ENCODE data around the gene ASIC5. TPM values are rescaled to one million over a fixed set of nuclear protein-coding genes. Genes with fewer than 3 reads are reported as not detected.
"Not testable (repeated sequence)": the region's sequence is repeated elsewhere in the genome, so short reads cannot be mapped to it uniquely, and the experiment has no call there.

Gene ASIC5
- total RNA-seq, 4 donors from 2014 or later, result not detected

- H3K27me3 ChIP-seq, result no peaks in the 10 kb centered on the region
- intact Hi-C loops (cut with DNase I), result no loop called here
- H3K36me3 ChIP-seq, result no peaks in the 10 kb centered on the region
- H3K27ac ChIP-seq, result no peak overlapping the region
- WGBS, 2 donors, result 79 to 91% methylated on average over 2 of the region's 2 CpGs
- DNase-seq, result no peak
- H3K4me3 ChIP-seq, result no peak overlapping the region
- TF ChIP-seq POLR2A (IDR thresholded peaks at IDR 0.05) (no peak), CTCF (IDR thresholded peaks at IDR 0.05) (no peak)
- no peaks in the 10 kb centered on the region for H3K9me3 ChIP-seq
- H3K4me1 ChIP-seq, result peaks cover 0 to 13% (median 0%) of the 10 kb centered on the region in 3 donors
These were observed 34.9 kb upstream of the ASIC5 start for GRCh38 chr4:155901013-155901412.

DNA sequence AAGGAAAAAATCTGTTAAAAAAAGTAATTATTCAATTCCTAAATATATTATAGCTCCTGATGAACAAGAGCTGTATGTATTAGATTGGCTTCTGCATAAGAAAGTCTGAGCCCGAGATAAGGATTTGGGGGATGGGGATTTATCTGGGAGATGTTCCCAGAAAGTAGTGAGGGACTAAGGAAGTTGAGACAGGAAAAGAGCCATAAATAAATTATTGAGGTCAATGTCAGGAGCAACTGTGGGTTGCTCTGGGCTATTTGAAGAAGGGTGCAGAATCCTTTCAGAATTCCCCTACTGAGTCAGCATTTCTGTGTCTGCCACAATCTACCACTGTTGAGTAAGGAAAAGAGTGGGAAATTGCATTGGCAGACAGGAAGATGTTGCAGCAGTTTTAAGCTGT, 34.3 kb upstream of the ASIC5 start:
- DNase-seq, result no peak
- intact Hi-C loops (cut with DNase I), result no loop called here
- Histone ChIP-seq H3K9me3 (no peaks in the 10 kb centered on the region), H3K27me3 (no peaks in the 10 kb centered on the region), H3K27ac (no peak overlapping the region), H3K4me1 (peaks cover 0 to 13% (median 0%) of the 10 kb centered on the region in 3 donors), H3K36me3 (no peaks in the 10 kb centered on the region), H3K4me3 (no peak overlapping the region)
- TF ChIP-seq POLR2A (IDR thresholded peaks at IDR 0.05), result no peak
- TF ChIP-seq CTCF (IDR thresholded peaks at IDR 0.05), result no peak
- 7 to 14% methylated on average over 1 of the region's 1 CpG for WGBS, 2 donors

DNA sequence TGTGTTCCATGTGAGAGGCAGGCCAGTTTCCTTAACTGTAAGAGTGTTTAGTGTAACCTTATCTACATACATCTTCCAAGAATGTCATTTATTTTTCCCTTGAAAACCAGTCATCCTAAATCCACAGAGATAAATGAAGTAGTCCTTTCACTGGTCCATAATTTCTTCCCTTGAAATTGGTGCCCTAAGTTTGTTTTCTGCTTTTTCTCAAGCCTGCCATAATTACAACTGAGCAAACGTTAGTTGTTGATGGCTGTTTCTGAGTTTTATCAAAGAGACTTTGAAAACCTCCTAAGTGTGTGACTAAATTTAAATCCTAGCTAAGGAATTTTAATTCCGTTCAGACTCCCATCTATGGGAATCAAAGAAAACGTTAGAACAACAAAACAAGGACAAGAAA, 33.8 kb upstream of the ASIC5 start:
- intact Hi-C loops (cut with DNase I), result no loop called here

GRCh38 chr4:155898371-155898770, 32.3 kb upstream of the ASIC5 start:
- H3K4me3 ChIP-seq; H3K27me3 ChIP-seq; intact Hi-C loops (cut with DNase I); H3K9me3 ChIP-seq; H3K36me3 ChIP-seq; H3K27ac ChIP-seq; DNase-seq: not testable (repeated sequence)
- peaks cover 0 to 13% (median 0%) of the 10 kb centered on the region in 3 donors for H3K4me1 ChIP-seq
- 72 to 84% methylated on average over 2 of the region's 2 CpGs for WGBS, 2 donors

More for the DNA sequence above, 33.8 kb upstream of the ASIC5 start:
- WGBS, 2 donors, result 13 to 16% methylated on average over 3 of the region's 3 CpGs
- Histone ChIP-seq H3K4me1 (peaks cover 0 to 13% (median 0%) of the 10 kb centered on the region in 3 donors), H3K27me3 (no peaks in the 10 kb centered on the region), H3K36me3 (no peaks in the 10 kb centered on the region), H3K4me3 (no peak overlapping the region), H3K9me3 (no peaks in the 10 kb centered on the region), H3K27ac (no peak overlapping the region)
- TF ChIP-seq POLR2A (IDR thresholded peaks at IDR 0.05) (no peak), CTCF (IDR thresholded peaks at IDR 0.05) (no peak)
- DNase-seq, result no peak

DNA sequence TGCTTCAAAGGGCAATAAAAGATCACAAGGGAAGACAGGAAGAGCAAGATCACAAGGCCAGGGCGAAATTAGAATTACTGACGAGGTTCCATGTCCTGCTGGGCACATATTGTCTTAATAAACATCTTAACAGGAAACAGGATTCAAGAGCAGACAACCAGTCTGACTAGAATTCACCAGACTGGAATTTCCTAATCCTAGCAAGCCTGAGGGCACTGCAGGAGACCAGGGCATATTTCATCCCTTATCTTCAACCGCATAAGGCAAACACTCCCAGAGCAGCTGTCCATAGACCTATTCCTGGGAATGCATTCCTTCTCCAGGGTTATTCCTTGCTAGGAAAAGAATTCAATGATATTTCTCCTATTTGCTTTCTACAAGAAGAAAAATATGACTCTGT, 25.0 kb upstream of the ASIC5 start:
- Histone ChIP-seq H3K36me3 (no peaks in the 10 kb centered on the region), H3K27ac (no peak overlapping the region), H3K4me3 (no peak overlapping the region), H3K4me1 (no peaks in the 10 kb centered on the region), H3K9me3 (no peaks in the 10 kb centered on the region), H3K27me3 (no peaks in the 10 kb centered on the region)
- intact Hi-C loops (cut with DNase I), result no loop called here
- TF ChIP-seq POLR2A (IDR thresholded peaks at IDR 0.05) (no peak), CTCF (IDR thresholded peaks at IDR 0.05) (no peak)
- 35 to 41% methylated on average over 3 of the region's 3 CpGs for WGBS, 2 donors
- no peak for DNase-seq

DNA sequence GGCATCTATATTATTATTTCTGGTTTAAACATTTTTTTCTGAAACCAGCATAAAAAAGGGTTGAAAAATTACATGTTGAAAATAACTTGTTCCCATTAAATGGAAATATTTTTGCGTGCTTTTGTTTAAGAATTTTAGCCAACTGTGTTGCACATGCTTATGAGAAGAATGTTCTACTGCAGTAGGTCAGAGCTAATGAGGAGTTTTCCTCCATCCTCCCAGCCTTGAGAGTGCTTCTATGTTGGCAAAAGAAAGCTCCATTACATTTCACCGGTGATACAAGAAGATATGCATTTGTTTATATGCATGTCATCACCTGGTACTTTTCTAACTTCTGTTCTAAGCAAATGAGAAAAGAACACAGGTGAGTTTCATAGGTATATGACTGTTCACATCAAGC, 23.9 kb upstream of the ASIC5 start:
- Histone ChIP-seq H3K4me1 (no peaks in the 10 kb centered on the region), H3K4me3 (no peak overlapping the region), H3K9me3 (no peaks in the 10 kb centered on the region), H3K27ac (no peak overlapping the region), H3K27me3 (no peaks in the 10 kb centered on the region), H3K36me3 (no peaks in the 10 kb centered on the region)
- DNase-seq, result no peak
- 60 to 77% methylated on average over 2 of the region's 2 CpGs for WGBS, 2 donors
- TF ChIP-seq POLR2A (IDR thresholded peaks at IDR 0.05) (no peak), CTCF (IDR thresholded peaks at IDR 0.05) (no peak)
- intact Hi-C loops (cut with DNase I), result no loop called here

Data from esophagus squamous epithelium (tissue), 5 donors.